Measurements from ENCODE around the gene STAC2. TPM values are rescaled to one million over a fixed set of nuclear protein-coding genes. Genes with fewer than 3 reads are reported as not detected.

Gene STAC2
- total RNA-seq, 4 donors from 2014 or later = 0.20 to 0.30 TPM; not detected in 2

- Histone ChIP-seq H3K4me1 (peaks cover 0 to 24% (median 18%) of the 10 kb centered on the region in 4 donors), H3K4me3 (peak overlapping the region; percentile 15 to 43 (median 35)), H3K9me3 (no peaks in the 10 kb centered on the region), H3K27me3 (peaks cover 0 to 35% of the 10 kb centered on the region in 2 donors), H3K36me3 (peaks cover 0 to 3% (median 0%) of the 10 kb centered on the region in 3 donors), H3K27ac (peak overlapping the region in 2 of 4 donors; percentile 22 to 42)
- WGBS, 2 donors = 8 to 15% methylated on average over 7 to 21 of the region's 22 CpGs
- TF ChIP-seq POLR2A (IDR thresholded peaks at IDR 0.05) = no peak
- no peak for TF ChIP-seq EP300 (IDR thresholded peaks at IDR 0.05)
- no peak for TF ChIP-seq CTCF (IDR thresholded peaks at IDR 0.05)
- no peak for DNase-seq (ENCODE audit: low spot score in 2 of 2)
Measured at GRCh38 chr17:39210093-39210434, 15.7 kb downstream of the STAC2 start.

GRCh38 chr17:39209317-39210092 is 16.2 kb downstream of the STAC2 start:
- Histone ChIP-seq H3K4me3 (peak overlapping the region; percentile 15 to 43 (median 35)), H3K9me3 (no peaks in the 10 kb centered on the region), H3K4me1 (peaks cover 0 to 24% (median 18%) of the 10 kb centered on the region in 4 donors), H3K27ac (peak overlapping the region in 2 of 4 donors; percentile 22 to 42), H3K36me3 (peaks cover 0 to 9% (median under 1%) of the 10 kb centered on the region in 3 donors), H3K27me3 (peaks cover 0 to 30% of the 10 kb centered on the region in 2 donors)
- no peak for TF ChIP-seq CTCF (IDR thresholded peaks at IDR 0.05)
- peak in 1 of 2 donors; percentile 40 for TF ChIP-seq EP300 (IDR thresholded peaks at IDR 0.05)
- WGBS, 2 donors = 5 to 15% methylated on average over 4 to 33 of the region's 39 CpGs
- peak; percentile 37 to 74 for DNase-seq (ENCODE audit: low spot score in 2 of 2)

DNA sequence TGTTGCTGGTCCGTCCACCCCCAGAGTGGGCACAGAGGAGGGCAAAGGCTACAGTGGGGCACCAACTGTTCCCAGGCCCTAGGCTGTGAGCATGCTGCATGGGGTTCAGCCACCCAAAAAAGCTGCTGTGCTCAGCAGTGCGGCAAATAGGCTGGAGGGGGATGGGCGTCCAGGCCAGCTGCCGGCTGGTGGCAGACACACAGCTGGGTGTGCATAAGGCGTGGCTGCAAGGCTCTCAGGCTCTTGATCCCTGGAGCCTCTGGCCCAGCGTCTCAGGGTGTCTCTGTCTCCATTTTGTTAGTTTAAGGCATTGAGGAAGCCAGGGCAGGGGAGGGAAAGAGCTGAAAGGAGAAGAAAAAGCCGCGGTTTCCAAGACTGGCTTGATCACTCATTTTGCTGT is 16.9 kb downstream of the STAC2 start:
- 59 to 71% methylated on average over 8 of the region's 8 CpGs for WGBS, 2 donors
- no peak for TF ChIP-seq POLR2A (IDR thresholded peaks at IDR 0.05)
- no peak for TF ChIP-seq CTCF (IDR thresholded peaks at IDR 0.05)
- TF ChIP-seq EP300 (IDR thresholded peaks at IDR 0.05) = no peak

DNA sequence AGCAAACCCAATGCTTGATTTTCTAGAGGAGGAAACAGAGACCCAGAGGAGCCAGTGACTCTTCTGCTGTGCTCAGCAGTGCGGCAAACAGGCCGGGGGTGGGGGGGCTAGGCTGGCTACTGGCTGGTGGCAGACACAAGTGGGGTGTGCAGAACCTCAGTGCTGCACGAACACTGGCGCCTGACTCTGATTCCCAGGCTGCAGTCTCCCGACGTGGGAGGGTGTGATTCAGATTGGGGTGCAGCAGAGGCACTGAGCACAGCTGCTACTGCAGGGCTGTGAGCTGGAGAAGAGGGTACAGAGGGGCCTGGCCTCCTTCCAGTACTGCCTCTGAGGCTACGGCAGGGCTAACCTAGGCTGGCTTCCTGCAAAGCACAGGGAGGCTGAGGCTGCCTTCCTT is 17.6 kb downstream of the STAC2 start:
- no peak overlapping the region for H3K27ac ChIP-seq
- no peak for DNase-seq (ENCODE audit: low spot score in 2 of 2)
- no peak overlapping the region for H3K4me3 ChIP-seq
- H3K9me3 ChIP-seq = no peaks in the 10 kb centered on the region
- peaks cover 0 to 24% (median 18%) of the 10 kb centered on the region in 4 donors for H3K4me1 ChIP-seq
- H3K27me3 ChIP-seq = peaks cover 0 to 22% of the 10 kb centered on the region in 2 donors
- WGBS, 2 donors = 47 to 51% methylated on average over 7 of the region's 7 CpGs
- TF ChIP-seq EP300 (IDR thresholded peaks at IDR 0.05) (no peak), CTCF (IDR thresholded peaks at IDR 0.05) (no peak), POLR2A (IDR thresholded peaks at IDR 0.05) (no peak)
- H3K36me3 ChIP-seq = peaks cover 0 to 22% (median 14%) of the 10 kb centered on the region in 3 donors

More for the DNA sequence above, 16.9 kb downstream of the STAC2 start:
- H3K4me3 ChIP-seq = no peak overlapping the region
- DNase-seq (ENCODE audit: low spot score in 2 of 2) = no peak
- H3K27ac ChIP-seq = peak overlapping the region in 1 of 4 donors; percentile 17
- peaks cover 0 to 24% (median 18%) of the 10 kb centered on the region in 4 donors for H3K4me1 ChIP-seq
- peaks cover 0 to 24% of the 10 kb centered on the region in 2 donors for H3K27me3 ChIP-seq
- H3K36me3 ChIP-seq = peaks cover 0 to 15% (median 6%) of the 10 kb centered on the region in 3 donors
- H3K9me3 ChIP-seq = no peaks in the 10 kb centered on the region

DNA sequence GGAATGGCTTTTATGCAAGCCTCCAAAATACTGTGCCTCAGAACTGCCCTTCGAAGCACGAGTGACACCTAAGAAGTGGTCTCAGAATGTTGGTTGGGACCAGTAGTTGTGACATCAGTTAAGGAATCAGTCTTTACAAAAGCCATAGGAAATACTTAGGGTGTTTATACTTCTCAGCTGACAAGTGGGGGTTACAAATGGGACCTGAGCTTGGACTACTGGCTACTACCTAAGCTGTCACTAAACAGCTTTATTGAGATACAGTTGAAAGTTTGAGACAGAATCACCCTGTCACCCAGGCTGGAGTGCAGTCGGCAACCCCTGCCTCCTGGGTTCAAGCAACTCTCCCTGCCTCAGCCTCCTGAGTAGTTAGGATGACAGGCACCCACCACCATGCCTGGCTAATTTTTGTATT is 20.6 kb downstream of the STAC2 start:
- H3K36me3 ChIP-seq = peaks cover 0 to 42% (median 34%) of the 10 kb centered on the region in 3 donors
- TF ChIP-seq POLR2A (IDR thresholded peaks at IDR 0.05) (no peak), CTCF (IDR thresholded peaks at IDR 0.05) (no peak), EP300 (IDR thresholded peaks at IDR 0.05) (no peak)
- peaks cover 0 to 39% (median 33%) of the 10 kb centered on the region in 4 donors for H3K4me1 ChIP-seq
- no peak for DNase-seq (ENCODE audit: low spot score in 2 of 2)
- H3K27ac ChIP-seq = no peak overlapping the region
- H3K4me3 ChIP-seq = no peak overlapping the region
- WGBS, 2 donors = 71 to 87% methylated on average over 3 of the region's 3 CpGs
- peaks cover 0 to 13% of the 10 kb centered on the region in 2 donors for H3K27me3 ChIP-seq
- no peaks in the 10 kb centered on the region for H3K9me3 ChIP-seq
